Measurements from ENCODE around the gene DPYSL4.

Gene DPYSL4

DNA sequence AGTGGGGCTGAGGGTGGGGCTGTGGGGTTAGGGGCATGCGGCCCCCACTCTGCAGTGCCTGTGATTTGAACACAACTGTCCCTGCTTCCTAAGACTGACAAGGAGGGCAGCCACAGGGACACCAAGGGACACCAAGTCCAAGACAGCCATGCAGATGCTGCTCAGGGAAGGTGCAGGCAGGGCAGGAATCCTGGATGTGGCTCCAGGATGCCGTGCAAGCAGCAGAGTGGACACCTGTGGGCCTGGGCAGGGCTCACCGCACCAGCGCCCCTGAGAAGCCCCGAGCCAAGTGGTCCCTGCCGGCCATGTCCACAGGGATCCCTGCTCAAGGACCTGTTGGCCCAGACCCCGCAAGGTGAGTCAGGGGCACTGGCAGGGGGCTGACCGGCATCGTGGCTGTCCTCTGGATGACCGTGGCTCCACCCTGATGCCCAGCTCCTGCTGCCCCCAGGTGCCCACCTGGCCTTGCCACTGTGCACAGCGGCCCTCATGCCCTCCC is 62.5 kb downstream of the DPYSL4 start:
- TF ChIP-seq TAF1 (IDR thresholded peaks at IDR 0.05; ENCODE audit: borderline replicate concordance, insufficient read depth, low read length): no peak
- TF ChIP-seq FOXP2 (optimal IDR thresholded peaks at IDR 0.05; ENCODE audit: borderline replicate concordance, extremely low read depth, extremely low read length, insufficient read depth): no peak
- TF ChIP-seq, protein P1, sequence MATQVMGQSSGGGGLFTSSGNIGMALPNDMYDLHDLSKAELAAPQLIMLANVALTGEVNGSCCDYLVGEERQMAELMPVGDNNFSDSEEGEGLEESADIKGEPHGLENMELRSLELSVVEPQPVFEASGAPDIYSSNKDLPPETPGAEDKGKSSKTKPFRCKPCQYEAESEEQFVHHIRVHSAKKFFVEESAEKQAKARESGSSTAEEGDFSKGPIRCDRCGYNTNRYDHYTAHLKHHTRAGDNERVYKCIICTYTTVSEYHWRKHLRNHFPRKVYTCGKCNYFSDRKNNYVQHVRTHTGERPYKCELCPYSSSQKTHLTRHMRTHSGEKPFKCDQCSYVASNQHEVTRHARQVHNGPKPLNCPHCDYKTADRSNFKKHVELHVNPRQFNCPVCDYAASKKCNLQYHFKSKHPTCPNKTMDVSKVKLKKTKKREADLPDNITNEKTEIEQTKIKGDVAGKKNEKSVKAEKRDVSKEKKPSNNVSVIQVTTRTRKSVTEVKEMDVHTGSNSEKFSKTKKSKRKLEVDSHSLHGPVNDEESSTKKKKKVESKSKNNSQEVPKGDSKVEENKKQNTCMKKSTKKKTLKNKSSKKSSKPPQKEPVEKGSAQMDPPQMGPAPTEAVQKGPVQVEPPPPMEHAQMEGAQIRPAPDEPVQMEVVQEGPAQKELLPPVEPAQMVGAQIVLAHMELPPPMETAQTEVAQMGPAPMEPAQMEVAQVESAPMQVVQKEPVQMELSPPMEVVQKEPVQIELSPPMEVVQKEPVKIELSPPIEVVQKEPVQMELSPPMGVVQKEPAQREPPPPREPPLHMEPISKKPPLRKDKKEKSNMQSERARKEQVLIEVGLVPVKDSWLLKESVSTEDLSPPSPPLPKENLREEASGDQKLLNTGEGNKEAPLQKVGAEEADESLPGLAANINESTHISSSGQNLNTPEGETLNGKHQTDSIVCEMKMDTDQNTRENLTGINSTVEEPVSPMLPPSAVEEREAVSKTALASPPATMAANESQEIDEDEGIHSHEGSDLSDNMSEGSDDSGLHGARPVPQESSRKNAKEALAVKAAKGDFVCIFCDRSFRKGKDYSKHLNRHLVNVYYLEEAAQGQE (IDR thresholded peaks at IDR 0.05; ENCODE audit: insufficient read depth in 1 of 2, low read depth in 2 of 2, low read length in 2 of 2): no peak
- no peak for TF ChIP-seq POLR2AphosphoS5 (IDR thresholded peaks at IDR 0.05; ENCODE audit: low read depth, low read length)
- no peak for TF ChIP-seq SIN3A (IDR thresholded peaks at IDR 0.05; ENCODE audit: borderline replicate concordance, insufficient read depth, low read length)

DNA sequence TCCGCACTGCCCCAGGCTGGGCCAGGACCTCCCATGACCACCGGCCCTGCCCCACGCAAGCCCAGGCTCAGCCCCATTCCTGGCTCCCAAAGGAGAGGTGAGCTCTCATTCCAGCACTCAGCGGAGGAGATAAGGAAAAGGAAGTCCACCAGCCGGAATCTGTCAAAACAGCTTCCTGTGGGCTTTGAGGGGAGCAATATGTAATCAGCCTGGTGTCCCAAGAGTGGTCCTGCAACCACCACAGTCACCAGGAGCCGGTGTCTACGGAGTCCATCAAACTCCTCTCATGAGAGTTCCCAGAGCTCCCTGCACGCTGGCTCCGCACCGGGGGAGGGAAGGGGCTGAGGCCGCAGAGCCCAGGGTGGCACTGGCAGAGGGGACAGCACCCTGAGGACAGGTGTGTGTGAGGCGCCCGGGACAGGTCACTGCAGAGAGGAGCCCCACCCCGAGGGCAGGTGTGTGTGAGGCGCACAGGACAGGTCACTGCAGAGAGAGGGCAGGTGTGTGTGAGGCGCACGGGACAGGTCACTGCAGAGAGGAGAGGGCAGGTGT is 63.2 kb downstream of the DPYSL4 start:
- TF ChIP-seq, protein P1 (IDR thresholded peaks at IDR 0.05; ENCODE audit: insufficient read depth in 1 of 2, low read depth in 2 of 2, low read length in 2 of 2): no peak
- TF ChIP-seq FOXP2 (optimal IDR thresholded peaks at IDR 0.05; ENCODE audit: borderline replicate concordance, extremely low read depth, extremely low read length, insufficient read depth): no peak
- TF ChIP-seq POLR2AphosphoS5 (IDR thresholded peaks at IDR 0.05; ENCODE audit: low read depth, low read length): no peak
- no peak for TF ChIP-seq TAF1 (IDR thresholded peaks at IDR 0.05; ENCODE audit: borderline replicate concordance, insufficient read depth, low read length)
- TF ChIP-seq SIN3A (IDR thresholded peaks at IDR 0.05; ENCODE audit: borderline replicate concordance, insufficient read depth, low read length): no peak

DNA sequence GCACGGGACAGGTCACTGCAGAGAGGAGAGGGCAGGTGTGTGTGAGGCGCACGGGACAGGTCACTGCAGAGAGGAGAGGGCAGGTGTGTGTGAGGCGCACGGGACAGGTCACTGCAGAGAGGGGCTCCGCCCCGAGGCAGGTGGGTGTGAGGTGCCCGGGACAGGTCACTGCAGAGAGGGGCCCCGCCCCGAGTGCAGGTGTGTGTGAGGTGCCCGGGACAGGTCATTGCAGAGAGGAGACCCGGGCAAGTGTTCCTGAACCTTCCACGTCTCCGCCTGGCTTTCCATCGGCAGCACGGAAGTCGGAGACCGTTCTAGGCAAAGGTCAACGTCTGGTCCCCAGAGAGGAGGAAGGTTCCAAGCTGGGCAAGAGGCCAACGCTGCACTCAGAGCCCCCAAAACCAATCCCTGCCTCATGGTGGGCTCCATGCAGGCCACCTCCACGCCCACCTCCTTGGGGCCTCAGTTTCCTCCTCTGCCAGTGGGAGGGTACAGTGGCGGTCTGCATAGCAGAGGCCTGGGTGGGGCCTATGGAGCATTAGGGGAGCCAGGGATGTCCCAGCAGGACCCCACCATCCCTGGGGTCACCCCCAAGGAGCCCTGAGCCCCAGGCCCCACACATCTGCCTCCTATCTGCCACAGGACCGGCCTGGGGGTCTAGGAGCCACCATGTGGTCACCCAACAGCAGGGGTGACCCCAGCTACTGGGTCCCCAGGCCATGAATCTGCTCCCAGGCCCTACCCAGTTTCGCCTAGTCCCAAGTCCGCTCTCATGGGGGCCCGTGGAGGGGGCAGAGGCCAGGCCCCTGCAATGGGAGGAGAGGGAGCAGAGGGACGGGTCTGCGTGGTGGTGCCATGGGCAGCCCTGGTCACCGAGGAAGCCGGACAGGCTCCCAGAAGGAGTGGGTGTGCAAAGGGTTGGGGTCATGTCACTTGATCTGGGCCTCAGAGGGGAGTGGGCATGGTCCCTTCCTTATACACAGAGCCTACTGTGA is 64.0 kb downstream of the DPYSL4 start:
- TF ChIP-seq FOXP2 (optimal IDR thresholded peaks at IDR 0.05; ENCODE audit: borderline replicate concordance, extremely low read depth, extremely low read length, insufficient read depth): no peak
- TF ChIP-seq TAF1 (IDR thresholded peaks at IDR 0.05; ENCODE audit: borderline replicate concordance, insufficient read depth, low read length): no peak
- TF ChIP-seq, protein P1 (IDR thresholded peaks at IDR 0.05; ENCODE audit: insufficient read depth in 1 of 2, low read depth in 2 of 2, low read length in 2 of 2): no peak
- TF ChIP-seq POLR2AphosphoS5 (IDR thresholded peaks at IDR 0.05; ENCODE audit: low read depth, low read length): no peak
- no peak for TF ChIP-seq SIN3A (IDR thresholded peaks at IDR 0.05; ENCODE audit: borderline replicate concordance, insufficient read depth, low read length)

DNA sequence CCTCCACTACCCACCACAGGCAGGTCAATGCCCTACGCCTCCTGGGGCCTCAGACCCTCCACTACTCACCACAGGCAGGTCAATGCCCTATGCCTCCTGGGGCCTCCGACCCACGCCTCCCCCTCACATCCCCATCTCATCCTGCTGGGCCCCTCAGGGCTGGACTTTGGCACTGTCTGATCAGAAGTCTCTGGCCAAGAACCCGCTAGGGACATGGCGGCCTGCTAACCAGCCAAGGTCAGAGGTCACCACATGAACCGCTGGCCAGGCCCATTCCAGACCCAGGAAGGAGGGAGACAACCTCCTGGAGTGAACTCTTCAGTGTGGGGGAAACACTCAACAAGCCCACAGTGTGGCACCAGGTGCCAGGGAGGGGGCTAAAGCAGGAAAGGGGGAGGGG is 65.2 kb downstream of the DPYSL4 start:
- TF ChIP-seq TAF1 (IDR thresholded peaks at IDR 0.05; ENCODE audit: borderline replicate concordance, insufficient read depth, low read length) (no peak), POLR2AphosphoS5 (IDR thresholded peaks at IDR 0.05; ENCODE audit: low read depth, low read length) (no peak), SIN3A (IDR thresholded peaks at IDR 0.05; ENCODE audit: borderline replicate concordance, insufficient read depth, low read length) (no peak), FOXP2 (optimal IDR thresholded peaks at IDR 0.05; ENCODE audit: borderline replicate concordance, extremely low read depth, extremely low read length, insufficient read depth) (no peak)
- TF ChIP-seq, protein P1 (IDR thresholded peaks at IDR 0.05; ENCODE audit: insufficient read depth in 1 of 2, low read depth in 2 of 2, low read length in 2 of 2): no peak

Data from PFSK-1 (cell line).